ENCODE measurements around the gene FOS. TPM values are rescaled to one million over a fixed set of nuclear protein-coding genes. Genes with fewer than 3 reads are reported as not detected.

The FOS gene
- total and polyA plus RNA-seq, 7 donors = 108 to 1,048 (median 374) TPM

- peak in 1 of 4 donors; percentile 18 for TF ChIP-seq EP300 (IDR thresholded peaks at IDR 0.05)
- TF ChIP-seq POLR2A (IDR thresholded peaks at IDR 0.05) = no peak
- TF ChIP-seq CTCF (IDR thresholded peaks at IDR 0.05) = no peak
- peak in 1 of 4 donors; percentile 18 for TF ChIP-seq POLR2AphosphoS5 (IDR thresholded peaks at IDR 0.05)
- Histone ChIP-seq H3K36me3 (no peaks in the 10 kb centered on the region), H3K27ac (peak overlapping the region; percentile 23 to 100 (median 46)), H3K27me3 (no peaks in the 10 kb centered on the region), H3K4me3 (no peak overlapping the region), H3K4me1 (peaks cover 0 to 35% (median 29%) of the 10 kb centered on the region in 4 donors), H3K9me3 (no peaks in the 10 kb centered on the region)
- DNase-seq = no peak
- intact Hi-C loops (cut with DNase I) = loop anchor here (10.0 kb wide), 1 partner anchor 1761 kb away; no protein-coding TSS in a partner anchor
- WGBS, 2 donors = 81 to 82% methylated on average over 6 of the region's 6 CpGs
Observed at GRCh38 chr14:75274050-75274898, 4.4 kb upstream of the FOS start.

- 62 to 83% methylated on average over 9 of the region's 9 CpGs for WGBS, 2 donors
- intact Hi-C loops (cut with DNase I) = loop anchor here (5.0 to 10.0 kb wide), 3 partner anchors 38 to 1760 kb away; partner anchors contain the start of gene TMED10
- Histone ChIP-seq H3K27ac (peak overlapping the region; percentile 99 to 100 (median 100)), H3K27me3 (no peaks in the 10 kb centered on the region), H3K4me1 (peaks cover 0 to 41% (median 36%) of the 10 kb centered on the region in 4 donors), H3K4me3 (no peak overlapping the region), H3K9me3 (no peaks in the 10 kb centered on the region), H3K36me3 (peaks cover 0 to 5% (median 1%) of the 10 kb centered on the region in 4 donors)
- TF ChIP-seq POLR2A (IDR thresholded peaks at IDR 0.05) (no peak), CTCF (IDR thresholded peaks at IDR 0.05) (no peak), POLR2AphosphoS5 (IDR thresholded peaks at IDR 0.05) (peak in 3 of 4 donors; percentile 44 to 74 (median 51)), EP300 (IDR thresholded peaks at IDR 0.05) (peak; percentile 53 to 95 (median 84))
- peak; percentile 84 for DNase-seq
Observed at GRCh38 chr14:75274899-75275569, 3.6 kb upstream of the FOS start.

GRCh38 chr14:75275598-75275997 is 3.0 kb upstream of the FOS start:
- Histone ChIP-seq H3K36me3 (peaks cover 0 to 8% (median 4%) of the 10 kb centered on the region in 4 donors), H3K9me3 (no peaks in the 10 kb centered on the region), H3K27ac (peak overlapping the region; percentile 99 to 100 (median 100)), H3K27me3 (no peaks in the 10 kb centered on the region), H3K4me3 (no peak overlapping the region), H3K4me1 (peaks cover 0 to 47% (median 41%) of the 10 kb centered on the region in 4 donors)
- no peak for TF ChIP-seq EP300 (IDR thresholded peaks at IDR 0.05)
- TF ChIP-seq POLR2AphosphoS5 (IDR thresholded peaks at IDR 0.05) = no peak
- TF ChIP-seq CTCF (IDR thresholded peaks at IDR 0.05) = no peak
- no peak for TF ChIP-seq POLR2A (IDR thresholded peaks at IDR 0.05)
- intact Hi-C loops (cut with DNase I) = loop anchor here (5.0 to 10.0 kb wide), 3 partner anchors 38 to 1759 kb away; partner anchors contain the start of gene TMED10
- WGBS, 2 donors = 48 to 91% methylated on average over 2 of the region's 2 CpGs
- DNase-seq = peak; percentile 10

GRCh38 chr14:75277008-75277814 is 1.4 kb upstream of the FOS start:
- peak overlapping the region; percentile 99 to 100 (median 100) for H3K27ac ChIP-seq
- intact Hi-C loops (cut with DNase I) = loop anchor here (1.0 to 10.0 kb wide), 4 partner anchors 18 to 1758 kb away; partner anchors contain the start of gene TMED10
- TF ChIP-seq POLR2A (IDR thresholded peaks at IDR 0.05) = peak; percentile 87 to 90
- peak; percentile 88 to 97 (median 94) for TF ChIP-seq POLR2AphosphoS5 (IDR thresholded peaks at IDR 0.05)
- TF ChIP-seq EP300 (IDR thresholded peaks at IDR 0.05) = peak in 3 of 4 donors; percentile 25 to 63 (median 38)
- no peak for TF ChIP-seq CTCF (IDR thresholded peaks at IDR 0.05)
- 0 to 1% methylated on average over 81 of the region's 81 CpGs for WGBS, 2 donors
- H3K4me3 ChIP-seq = peak overlapping the region; percentile 57 to 83 (median 68)
- H3K9me3 ChIP-seq = no peaks in the 10 kb centered on the region
- peak; percentile 98 for DNase-seq
- peaks cover 0 to 58% (median 51%) of the 10 kb centered on the region in 4 donors for H3K4me1 ChIP-seq
- no peaks in the 10 kb centered on the region for H3K27me3 ChIP-seq
- peaks cover 0 to 20% (median 8%) of the 10 kb centered on the region in 4 donors for H3K36me3 ChIP-seq

All from sigmoid colon (tissue), 7 donors.